AG10803 (cell line): ENCODE data around the gene CTCF.

Experiments used
- DNase-seq: peaks from one replicate; pipeline ENCODE4 v3.0.0; 2010; ENCODE audit warnings: low read depth
- H3K4me3 ChIP-seq: 2 replicates; pipeline ENCODE4 v1.5.1; 2011; ENCODE audit warnings: mild to moderate bottlenecking, low read length, control low read depth
- CTCF ChIP-seq: conservative IDR thresholded peaks from 2 replicates; pipeline ENCODE4 v1.5.1; 2011; ENCODE audit warnings: mild to moderate bottlenecking, low read length, control low read depth, inconsistent platforms

The CTCF gene

GRCh38 chr16:67676516-67676915 lies 114.2 kb downstream of the CTCF start:
- H3K4me3 ChIP-seq, result no peak overlapping the region
- no peak for TF ChIP-seq CTCF
- no peak for DNase-seq

GRCh38 chr16:67676939-67677338 lies 114.6 kb downstream of the CTCF start:
- no peak for TF ChIP-seq CTCF
- DNase-seq, result no peak

GRCh38 chr16:67677712-67678111 lies 115.4 kb downstream of the CTCF start:
- no peak for TF ChIP-seq CTCF
- H3K4me3 ChIP-seq, result no peak overlapping the region
- DNase-seq, result no peak

More at GRCh38 chr16:67676939-67677338, 114.6 kb downstream of the CTCF start:
- H3K4me3 ChIP-seq, result no peak overlapping the region

- no peak for DNase-seq
- no peak overlapping the region for H3K4me3 ChIP-seq
- no peak for TF ChIP-seq CTCF
Observed at GRCh38 chr16:67678354-67679023, 116.2 kb downstream of the CTCF start.

- no peak overlapping the region for H3K4me3 ChIP-seq
- no peak for TF ChIP-seq CTCF
- DNase-seq, result no peak
Observed at GRCh38 chr16:67679935-67680897, 117.9 kb downstream of the CTCF start.

- TF ChIP-seq CTCF, result no peak
- H3K4me3 ChIP-seq, result no peak overlapping the region
- DNase-seq, result no peak
Observed at GRCh38 chr16:67683767-67684166, 121.4 kb downstream of the CTCF start.
